Rectal smooth muscle tissue (tissue), 1 donor: ENCODE data around the gene GPR137C.

ENCODE experiments used
- H3K27ac ChIP-seq: one replicate; pipeline ENCODE4 v1.7.0; 2013; ENCODE audit warnings: low read depth, low read length, inconsistent platforms
- H3K27me3 ChIP-seq: one replicate; pipeline ENCODE4 v1.7.0; 2013; ENCODE audit warnings: low read length; ENCODE audit not compliant: control insufficient read depth, insufficient read depth
- H3K36me3 ChIP-seq: one replicate; pipeline ENCODE4 v1.7.0; 2013; ENCODE audit warnings: low read length; ENCODE audit not compliant: control insufficient read depth, insufficient read depth
- H3K4me1 ChIP-seq: one replicate; pipeline ENCODE4 v1.7.0; 2013; ENCODE audit warnings: low read length; ENCODE audit not compliant: control insufficient read depth, insufficient read depth
- H3K4me3 ChIP-seq: one replicate; pipeline ENCODE4 v1.7.0; 2013; ENCODE audit warnings: low read length
- H3K9ac ChIP-seq: one replicate; pipeline ENCODE4 v1.7.0; 2013; ENCODE audit warnings: low read length

Gene GPR137C, protein sequence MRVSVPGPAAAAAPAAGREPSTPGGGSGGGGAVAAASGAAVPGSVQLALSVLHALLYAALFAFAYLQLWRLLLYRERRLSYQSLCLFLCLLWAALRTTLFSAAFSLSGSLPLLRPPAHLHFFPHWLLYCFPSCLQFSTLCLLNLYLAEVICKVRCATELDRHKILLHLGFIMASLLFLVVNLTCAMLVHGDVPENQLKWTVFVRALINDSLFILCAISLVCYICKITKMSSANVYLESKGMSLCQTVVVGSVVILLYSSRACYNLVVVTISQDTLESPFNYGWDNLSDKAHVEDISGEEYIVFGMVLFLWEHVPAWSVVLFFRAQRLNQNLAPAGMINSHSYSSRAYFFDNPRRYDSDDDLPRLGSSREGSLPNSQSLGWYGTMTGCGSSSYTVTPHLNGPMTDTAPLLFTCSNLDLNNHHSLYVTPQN

DNA sequence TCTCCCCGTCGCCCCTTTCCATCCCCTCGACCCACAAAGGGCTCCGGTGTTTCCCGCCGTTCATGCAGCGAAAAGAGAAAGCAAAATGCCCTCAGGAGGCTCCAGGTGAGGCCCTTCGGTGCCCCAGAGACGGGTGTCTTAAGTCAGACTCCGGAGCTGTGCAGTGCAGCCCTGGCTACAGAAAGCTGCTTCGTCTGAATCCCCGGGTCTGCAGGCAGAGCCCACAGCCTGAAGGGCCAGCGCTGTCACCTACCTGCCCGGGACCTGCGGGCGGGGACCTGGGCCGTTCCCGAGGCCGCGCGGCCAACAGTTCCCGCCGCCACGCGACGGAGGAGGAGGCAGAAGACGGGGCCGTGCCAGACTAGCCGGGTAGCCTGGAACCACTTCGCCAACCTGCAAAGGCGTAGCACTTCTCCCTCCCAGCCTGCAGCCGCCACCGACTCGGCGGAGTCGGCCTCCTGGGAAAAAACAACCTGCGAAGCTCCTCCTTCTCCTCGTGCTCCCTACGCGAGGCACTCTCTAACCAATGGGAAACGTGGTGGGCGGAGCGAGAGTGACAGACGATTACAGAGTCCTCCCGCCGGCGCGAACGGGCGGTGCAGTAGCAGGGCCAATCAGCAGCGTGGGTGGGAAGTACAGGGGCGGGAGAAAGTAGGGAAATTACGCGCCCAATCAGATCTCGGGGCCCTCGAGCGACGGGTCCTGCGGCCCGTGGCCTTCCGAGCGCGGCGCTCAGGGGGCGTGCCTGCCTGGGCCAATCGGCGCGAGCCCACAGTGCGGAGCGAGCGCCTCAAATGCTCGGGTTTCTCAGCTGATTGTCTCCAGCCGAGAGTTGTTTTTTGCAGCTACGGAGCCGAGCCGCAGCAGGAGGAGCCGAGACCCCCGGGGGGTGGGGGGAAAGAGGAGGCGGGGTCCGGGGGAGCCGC is at the start of gene GPR137C, which contains the start of gene TXNDC16:
Gene GPR137C, plus strand, starts transcription at position 774 of the 926 bp plus-strand sequence. CDS start 312 bp downstream, outside the sequence.
Gene TXNDC16, minus strand, starts transcription at position 443 of the 926 bp plus-strand sequence. CDS start 8,948 bp downstream, outside the sequence.
- no peaks in the 10 kb centered on the region for H3K27me3 ChIP-seq
- H3K27ac ChIP-seq: peak within 1 kb of the TSS; percentile 82
- no peaks in the 10 kb centered on the region for H3K36me3 ChIP-seq
- H3K4me3 ChIP-seq: peak within 1 kb of the TSS; percentile 92
- peaks cover 4% of the 10 kb centered on the region for H3K4me1 ChIP-seq
- peak within 1 kb of the TSS; percentile 97 for H3K9ac ChIP-seq

DNA sequence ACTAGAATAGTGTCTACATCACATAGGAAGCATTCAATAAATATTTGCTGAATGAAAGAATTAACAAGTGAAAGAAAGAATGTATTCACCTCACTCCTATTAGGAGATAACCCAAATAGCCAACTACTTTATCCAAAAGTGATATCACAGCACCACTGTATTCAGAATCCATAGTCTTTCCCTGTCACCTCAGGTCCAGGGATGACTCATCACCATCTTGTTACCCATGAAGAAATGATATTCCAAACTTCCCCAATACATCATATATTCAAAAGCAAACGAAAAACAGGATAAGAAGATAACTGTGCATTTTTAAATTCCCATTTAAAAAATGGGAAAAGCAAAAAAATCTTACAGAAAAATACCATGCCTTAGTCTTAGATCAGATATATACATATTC is 39.4 kb upstream of the GPR137C start:
- Histone ChIP-seq H3K4me3 (no peak overlapping the region), H3K36me3 (no peaks in the 10 kb centered on the region), H3K27me3 (no peaks in the 10 kb centered on the region), H3K9ac (no peak overlapping the region), H3K4me1 (no peaks in the 10 kb centered on the region), H3K27ac (no peak overlapping the region)

DNA sequence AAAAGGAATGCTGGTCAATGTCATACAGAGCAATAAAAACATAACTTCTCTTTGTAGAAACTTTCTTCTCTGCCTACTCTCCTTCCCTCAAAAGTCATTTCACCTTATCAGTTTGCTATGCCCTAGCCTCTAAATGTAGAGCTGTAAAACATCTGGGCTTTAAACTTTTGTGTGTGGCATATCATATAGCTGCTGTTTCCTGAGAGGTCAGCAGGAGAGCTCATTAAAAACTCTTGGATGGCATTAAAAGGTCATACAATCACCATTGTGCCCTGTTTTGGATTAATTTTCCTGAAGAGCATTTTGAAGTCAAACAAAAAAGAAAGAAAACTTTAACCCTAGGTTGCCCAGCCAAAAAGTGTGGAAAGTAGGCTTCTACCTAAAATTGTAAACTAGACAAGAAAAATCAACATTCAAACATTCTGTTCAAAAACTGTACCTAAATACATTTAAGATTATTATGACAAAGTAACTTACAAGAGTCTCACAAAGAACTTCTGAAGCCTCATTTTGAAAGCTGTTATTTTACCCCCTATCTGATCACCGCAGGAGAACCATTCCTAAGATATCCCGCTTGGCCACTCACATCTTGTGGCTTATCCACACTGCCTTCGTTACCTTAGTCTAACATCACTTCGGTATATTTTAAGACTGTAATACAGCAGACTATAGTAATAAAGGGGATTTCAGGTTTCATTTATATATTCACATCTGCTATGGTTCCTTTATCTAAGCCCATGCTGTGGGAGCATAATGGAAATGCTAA is 38.4 kb upstream of the GPR137C start:
- no peaks in the 10 kb centered on the region for H3K36me3 ChIP-seq
- H3K9ac ChIP-seq: no peak overlapping the region
- H3K4me1 ChIP-seq: no peaks in the 10 kb centered on the region
- no peak overlapping the region for H3K27ac ChIP-seq
- H3K27me3 ChIP-seq: no peaks in the 10 kb centered on the region
- no peak overlapping the region for H3K4me3 ChIP-seq

DNA sequence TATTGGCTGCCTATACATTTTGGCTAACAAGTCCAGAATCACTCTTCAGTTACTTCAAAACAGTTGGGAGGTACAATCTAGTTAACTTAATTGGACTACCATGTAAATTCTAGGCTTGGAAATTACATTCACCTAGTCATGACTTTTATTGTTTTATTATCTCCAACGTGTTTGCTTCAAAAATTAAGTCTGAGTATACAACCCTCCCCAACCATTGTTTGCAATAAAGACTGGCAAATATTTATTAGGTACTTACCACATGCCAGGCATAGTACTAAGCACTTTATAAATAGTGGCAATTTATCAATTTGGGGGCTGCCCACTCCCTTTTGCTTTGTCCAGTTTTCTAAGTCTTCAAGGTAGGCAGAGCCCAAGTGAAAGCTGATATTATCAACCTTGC is 30.6 kb upstream of the GPR137C start:
- Histone ChIP-seq H3K4me1 (no peaks in the 10 kb centered on the region), H3K36me3 (no peaks in the 10 kb centered on the region), H3K27ac (no peak overlapping the region), H3K27me3 (no peaks in the 10 kb centered on the region), H3K4me3 (no peak overlapping the region), H3K9ac (no peak overlapping the region)

DNA sequence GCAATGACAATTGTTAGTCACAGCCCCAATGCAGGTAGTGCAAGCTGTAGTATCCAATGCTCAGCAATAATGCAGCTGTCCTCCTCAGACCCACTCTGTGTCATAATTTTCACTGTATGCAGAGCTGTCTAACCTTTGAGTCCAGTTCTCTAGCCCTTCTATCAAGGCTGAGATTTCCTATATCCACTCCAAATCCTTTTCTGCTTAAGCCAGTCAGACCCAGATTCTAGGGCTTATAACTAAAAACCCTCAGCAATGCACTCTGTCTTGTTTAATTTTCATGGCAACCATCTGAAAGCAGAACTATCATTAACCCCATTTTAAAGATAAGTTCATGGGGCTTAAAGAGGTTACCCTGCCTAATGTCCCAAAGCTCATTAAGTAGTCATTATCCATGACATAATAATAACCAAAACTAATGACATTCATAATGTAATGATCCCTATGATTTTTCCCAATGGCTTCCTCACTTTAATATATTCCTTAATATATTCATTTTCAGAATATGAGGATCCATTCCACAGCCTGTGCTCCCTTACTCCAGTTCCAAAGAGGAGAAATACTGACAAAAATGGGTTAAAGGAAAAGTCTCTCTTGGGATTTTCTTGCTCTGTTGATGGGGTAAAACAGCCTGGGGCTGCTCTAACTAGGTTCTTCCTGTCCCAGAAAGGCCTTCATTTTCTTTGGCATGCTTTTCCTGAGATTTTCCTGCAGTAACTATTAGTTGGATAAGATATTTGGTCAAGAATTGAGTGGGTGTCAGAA is 29.9 kb upstream of the GPR137C start:
- Histone ChIP-seq H3K36me3 (no peaks in the 10 kb centered on the region), H3K9ac (no peak overlapping the region), H3K27ac (no peak overlapping the region), H3K4me1 (no peaks in the 10 kb centered on the region), H3K4me3 (no peak overlapping the region), H3K27me3 (no peaks in the 10 kb centered on the region)

DNA sequence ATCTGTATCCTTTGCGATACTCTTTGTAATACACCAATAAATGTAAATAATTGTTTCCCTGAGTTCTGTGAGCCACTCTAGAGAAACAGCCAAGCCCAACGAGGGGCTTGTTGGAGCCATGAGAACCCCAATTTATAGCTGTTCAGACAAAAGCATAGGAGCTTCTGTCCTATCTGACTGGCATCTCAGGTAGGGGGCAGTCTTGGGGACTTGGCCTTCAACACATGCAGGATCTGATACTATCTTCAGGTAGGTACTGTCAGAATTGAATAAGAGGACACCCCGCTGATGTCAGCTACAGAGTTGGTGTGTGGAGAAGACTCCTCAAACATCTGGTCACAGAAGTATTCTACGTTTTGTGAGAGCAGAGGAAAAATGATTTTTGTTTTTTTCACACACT is 25.6 kb upstream of the GPR137C start:
- H3K4me1 ChIP-seq: no peaks in the 10 kb centered on the region
- no peak overlapping the region for H3K9ac ChIP-seq
- H3K36me3 ChIP-seq: no peaks in the 10 kb centered on the region
- H3K4me3 ChIP-seq: no peak overlapping the region
- H3K27ac ChIP-seq: no peak overlapping the region
- no peaks in the 10 kb centered on the region for H3K27me3 ChIP-seq

DNA sequence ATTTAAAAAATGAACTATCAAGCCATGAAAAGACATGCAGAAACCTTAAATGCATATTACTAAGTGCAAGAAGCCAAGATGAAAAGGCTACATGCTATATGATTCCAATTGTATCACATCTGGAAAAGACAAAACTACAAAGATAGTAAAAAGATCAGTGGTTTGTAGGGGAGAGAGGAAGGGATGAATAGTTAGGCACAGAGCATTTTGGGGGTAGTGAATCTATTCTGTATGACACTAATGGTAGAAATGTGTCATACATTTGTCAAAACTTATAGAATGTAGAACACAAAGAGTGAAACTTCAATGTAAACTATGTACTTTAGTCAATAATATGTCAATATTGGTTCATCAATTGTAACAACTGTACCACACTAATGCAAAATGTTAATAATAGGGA is 21.2 kb upstream of the GPR137C start:
- Histone ChIP-seq H3K36me3 (peaks cover 8% of the 10 kb centered on the region), H3K9ac (no peak overlapping the region), H3K27ac (no peak overlapping the region), H3K4me1 (no peaks in the 10 kb centered on the region), H3K4me3 (no peak overlapping the region), H3K27me3 (no peaks in the 10 kb centered on the region)

DNA sequence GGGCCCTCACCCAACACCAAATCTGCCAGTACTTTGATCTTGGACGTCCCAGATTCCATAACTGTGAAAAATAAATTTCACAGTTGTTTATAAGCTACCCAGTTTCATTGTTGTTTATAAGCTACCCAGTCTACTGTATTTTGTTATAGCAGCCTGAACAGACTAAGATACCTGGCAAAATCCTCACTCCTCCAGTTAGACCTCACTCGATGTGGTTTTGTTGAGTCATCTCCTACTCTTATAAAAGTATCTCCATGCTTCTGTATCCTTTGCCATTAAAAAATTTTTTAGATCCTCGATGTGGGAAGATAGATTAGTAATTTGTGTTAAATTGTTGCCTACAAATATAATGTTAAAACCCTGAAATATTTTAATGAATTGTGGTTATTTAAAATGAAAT is 16.4 kb upstream of the GPR137C start:
- Histone ChIP-seq H3K4me1 (no peaks in the 10 kb centered on the region), H3K4me3 (no peak overlapping the region), H3K27me3 (no peaks in the 10 kb centered on the region), H3K36me3 (peaks cover 11% of the 10 kb centered on the region), H3K27ac (no peak overlapping the region), H3K9ac (no peak overlapping the region)

DNA sequence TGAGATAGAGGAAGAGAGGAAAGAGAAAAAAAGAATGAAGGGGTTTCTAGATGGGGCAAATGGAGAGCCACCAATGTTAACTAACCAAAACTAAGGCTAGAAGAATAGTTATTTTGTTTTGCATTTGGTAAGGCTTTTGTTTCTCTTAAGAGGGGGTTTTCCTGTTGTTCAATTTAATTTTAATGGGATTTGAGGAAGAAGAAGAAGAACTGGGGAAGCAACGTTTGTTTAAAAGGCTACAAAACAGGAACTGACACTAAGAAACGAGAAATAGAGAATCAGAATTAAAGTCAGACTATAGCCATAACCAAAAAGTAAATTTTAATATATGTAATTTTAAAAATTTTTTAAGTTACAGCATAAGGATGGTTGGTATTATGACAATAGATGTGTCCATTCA is 14.0 kb upstream of the GPR137C start:
- Histone ChIP-seq H3K4me1 (no peaks in the 10 kb centered on the region), H3K27ac (no peak overlapping the region), H3K9ac (no peak overlapping the region), H3K27me3 (no peaks in the 10 kb centered on the region), H3K4me3 (no peak overlapping the region), H3K36me3 (peaks cover 10% of the 10 kb centered on the region)

DNA sequence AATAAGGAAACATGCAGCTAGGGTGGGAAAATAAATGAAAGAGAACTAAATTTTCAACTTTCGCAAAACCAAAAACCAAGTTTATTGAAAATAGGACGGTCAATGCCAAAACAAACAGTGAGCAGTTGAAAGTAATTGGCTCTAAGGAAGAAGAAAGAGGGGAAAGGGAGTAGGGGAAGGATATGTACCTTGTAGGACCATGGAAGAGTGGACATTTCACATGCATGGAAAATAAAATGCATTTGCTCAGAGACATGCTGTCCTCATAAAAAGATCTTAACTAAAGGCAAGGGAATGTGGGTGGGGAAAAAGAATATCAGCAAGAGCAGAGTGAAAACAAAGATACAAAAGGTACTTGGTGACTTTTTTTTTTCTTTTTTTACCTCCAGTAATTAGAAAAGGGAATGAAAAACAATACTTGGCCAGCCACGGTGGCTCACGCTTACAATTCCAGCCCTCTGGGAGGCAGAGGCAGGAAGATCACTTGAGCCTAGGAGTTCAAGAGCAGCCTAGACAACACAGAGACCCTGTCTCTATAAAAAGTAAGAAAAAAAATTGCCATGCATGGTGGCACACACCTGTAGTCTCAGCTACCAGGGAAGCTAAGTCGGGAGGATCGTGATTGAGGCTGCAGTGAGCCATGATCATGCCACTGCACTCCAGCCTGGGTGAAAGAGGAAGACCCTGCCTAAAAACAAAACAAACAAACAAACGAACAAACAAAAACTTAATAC is 6.9 kb upstream of the GPR137C start:
- no peak overlapping the region for H3K27ac ChIP-seq
- no peaks in the 10 kb centered on the region for H3K4me1 ChIP-seq
- H3K9ac ChIP-seq: no peak overlapping the region
- no peak overlapping the region for H3K4me3 ChIP-seq
- no peaks in the 10 kb centered on the region for H3K36me3 ChIP-seq
- no peaks in the 10 kb centered on the region for H3K27me3 ChIP-seq

DNA sequence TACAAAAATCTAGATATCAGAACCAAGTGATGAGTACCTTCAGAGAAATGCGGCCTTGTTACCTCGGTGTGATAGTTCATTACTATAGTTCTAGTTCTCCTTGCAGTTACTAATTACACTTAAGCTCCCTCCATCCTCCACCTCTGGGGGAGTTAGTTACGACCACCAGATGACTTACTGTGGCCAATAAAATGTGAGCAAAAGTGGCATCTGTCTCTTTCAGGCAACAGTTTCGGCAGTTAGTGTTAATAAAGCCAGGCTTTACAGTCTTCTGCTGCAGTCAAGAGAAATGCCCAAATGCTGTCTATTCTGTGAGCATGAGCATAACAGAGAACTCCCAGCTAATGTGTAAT is 6.3 kb upstream of the GPR137C start:
- Histone ChIP-seq H3K27ac (no peak overlapping the region), H3K36me3 (no peaks in the 10 kb centered on the region), H3K4me3 (no peak overlapping the region), H3K27me3 (no peaks in the 10 kb centered on the region), H3K9ac (no peak overlapping the region), H3K4me1 (no peaks in the 10 kb centered on the region)
